ENCODE data around the gene ZP1.

GRCh38 chr11:60857378-60858232 is 9.7 kb upstream of the ZP1 start:
- no peak for TF ChIP-seq CTCF (IDR thresholded peaks at IDR 0.05)
- TF ChIP-seq ZFX (IDR thresholded peaks at IDR 0.05; ENCODE audit: borderline replicate concordance), result no peak

Data from 22Rv1 (cell line).